Measurements from ENCODE around the gene SORBS1.

SORBS1 gene

DNA sequence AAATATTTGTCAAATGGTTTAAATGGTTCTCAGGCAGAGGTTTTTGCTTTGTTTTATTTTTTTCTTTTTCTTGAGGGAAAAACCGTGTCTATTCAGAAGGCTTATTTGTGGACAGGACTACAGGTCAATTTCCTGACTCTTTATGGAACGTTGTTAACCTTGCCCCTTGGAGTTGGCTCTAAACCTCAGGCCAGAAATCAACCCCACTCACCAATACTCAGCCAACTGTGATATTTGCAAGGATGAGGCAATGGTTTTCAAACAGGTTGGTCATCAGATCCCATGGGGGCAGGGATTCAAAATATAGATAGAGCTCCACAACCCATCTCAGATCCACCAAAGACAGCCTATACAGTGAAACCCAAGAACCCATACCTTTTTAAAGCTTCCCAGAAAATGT lies 280.5 kb downstream of the SORBS1 start:
- no peak for DNase-seq (ENCODE audit: low spot score)
- Histone ChIP-seq H3K27ac (peak overlapping the region; percentile 58 to 91), H3K4me3 (no peak overlapping the region)
- TF ChIP-seq, protein P1, sequence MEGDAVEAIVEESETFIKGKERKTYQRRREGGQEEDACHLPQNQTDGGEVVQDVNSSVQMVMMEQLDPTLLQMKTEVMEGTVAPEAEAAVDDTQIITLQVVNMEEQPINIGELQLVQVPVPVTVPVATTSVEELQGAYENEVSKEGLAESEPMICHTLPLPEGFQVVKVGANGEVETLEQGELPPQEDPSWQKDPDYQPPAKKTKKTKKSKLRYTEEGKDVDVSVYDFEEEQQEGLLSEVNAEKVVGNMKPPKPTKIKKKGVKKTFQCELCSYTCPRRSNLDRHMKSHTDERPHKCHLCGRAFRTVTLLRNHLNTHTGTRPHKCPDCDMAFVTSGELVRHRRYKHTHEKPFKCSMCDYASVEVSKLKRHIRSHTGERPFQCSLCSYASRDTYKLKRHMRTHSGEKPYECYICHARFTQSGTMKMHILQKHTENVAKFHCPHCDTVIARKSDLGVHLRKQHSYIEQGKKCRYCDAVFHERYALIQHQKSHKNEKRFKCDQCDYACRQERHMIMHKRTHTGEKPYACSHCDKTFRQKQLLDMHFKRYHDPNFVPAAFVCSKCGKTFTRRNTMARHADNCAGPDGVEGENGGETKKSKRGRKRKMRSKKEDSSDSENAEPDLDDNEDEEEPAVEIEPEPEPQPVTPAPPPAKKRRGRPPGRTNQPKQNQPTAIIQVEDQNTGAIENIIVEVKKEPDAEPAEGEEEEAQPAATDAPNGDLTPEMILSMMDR (IDR thresholded peaks at IDR 0.05): no peak

DNA sequence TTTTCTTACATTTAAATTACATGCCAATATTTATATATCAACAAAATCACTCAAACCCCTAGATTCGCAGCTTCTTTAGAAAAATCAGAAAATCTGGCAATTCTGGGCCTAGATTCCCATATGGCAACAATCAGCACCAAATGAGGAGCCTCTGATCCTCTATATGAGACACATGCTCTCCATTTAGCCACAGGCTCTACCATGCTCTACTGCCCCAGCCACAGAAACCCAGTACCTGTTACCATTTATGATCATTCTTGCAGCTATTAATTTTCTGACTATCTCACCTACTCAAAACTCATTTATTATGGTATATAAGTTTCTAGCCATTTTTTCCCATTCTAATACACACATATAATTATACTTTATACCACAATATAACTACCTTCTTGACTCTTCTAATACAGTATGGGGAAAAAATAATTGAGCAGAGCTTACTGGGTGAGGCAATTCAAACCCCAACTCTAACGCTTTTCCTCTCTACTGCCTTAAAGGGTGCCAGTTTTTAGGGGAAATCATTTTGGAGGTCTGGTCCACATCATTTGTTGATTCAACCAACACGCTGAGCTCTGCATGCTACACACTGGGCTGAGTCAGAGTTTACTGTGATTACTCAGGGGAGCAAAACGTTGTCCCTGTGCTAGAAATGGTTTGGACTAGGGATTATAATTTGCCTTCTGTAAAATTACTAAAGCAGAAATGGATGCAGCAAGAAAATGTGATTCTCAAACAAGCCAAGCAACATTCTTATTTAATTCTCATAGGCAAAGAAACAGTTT lies 281.9 kb downstream of the SORBS1 start:
- TF ChIP-seq, protein P1 (IDR thresholded peaks at IDR 0.05): no peak
- no peak for DNase-seq (ENCODE audit: low spot score)
- peak overlapping the region; percentile 58 to 91 for H3K27ac ChIP-seq
- peak overlapping the region; percentile 7 for H3K4me3 ChIP-seq

DNA sequence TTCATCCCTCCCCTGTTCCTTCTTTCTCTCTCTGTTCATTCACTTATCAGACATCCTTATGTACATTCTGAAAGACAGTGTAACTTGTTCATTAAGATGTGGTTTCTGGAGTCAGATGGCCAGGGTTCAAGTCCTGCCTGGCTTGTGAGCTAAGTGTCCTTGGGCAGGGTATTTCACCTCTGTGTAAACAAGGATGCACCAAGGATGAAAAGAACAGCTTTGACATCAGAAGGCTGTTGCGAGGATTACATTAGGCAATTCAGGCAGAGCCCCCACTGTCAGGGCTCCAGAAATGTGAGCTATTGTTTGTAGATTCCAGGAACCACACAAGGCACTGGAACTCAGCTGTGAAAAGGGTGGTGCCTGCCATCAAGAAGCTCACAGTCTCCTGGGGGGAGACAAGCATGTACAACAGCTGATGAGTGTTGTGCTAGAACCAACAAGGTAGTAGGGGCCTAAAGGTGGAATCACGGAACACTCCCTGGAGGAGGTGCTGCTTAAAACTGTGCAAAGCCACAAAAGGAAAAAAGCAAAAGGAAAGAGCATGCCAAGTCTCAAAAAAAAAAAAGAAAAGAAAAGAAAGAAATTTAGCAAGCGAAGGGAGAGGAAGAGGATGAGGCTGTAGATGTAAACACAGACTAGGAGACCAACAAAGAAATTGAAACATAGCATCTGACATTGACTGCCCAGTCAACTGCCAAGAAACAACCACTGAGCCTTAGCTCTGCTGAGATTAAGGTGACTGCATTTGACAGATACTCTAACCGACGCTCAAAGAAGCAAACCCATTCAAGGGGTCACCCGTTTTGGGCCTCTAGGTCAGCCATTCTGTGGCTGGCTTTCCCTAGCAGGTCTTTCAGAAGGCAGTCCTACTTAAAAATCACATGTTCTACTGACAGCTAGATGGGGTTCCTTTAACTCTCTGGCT lies 282.8 kb downstream of the SORBS1 start:
- TF ChIP-seq, protein P1 (IDR thresholded peaks at IDR 0.05): no peak
- H3K27ac ChIP-seq: peak overlapping the region; percentile 58 to 91
- no peak overlapping the region for H3K4me3 ChIP-seq
- DNase-seq (ENCODE audit: low spot score): no peak

DNA sequence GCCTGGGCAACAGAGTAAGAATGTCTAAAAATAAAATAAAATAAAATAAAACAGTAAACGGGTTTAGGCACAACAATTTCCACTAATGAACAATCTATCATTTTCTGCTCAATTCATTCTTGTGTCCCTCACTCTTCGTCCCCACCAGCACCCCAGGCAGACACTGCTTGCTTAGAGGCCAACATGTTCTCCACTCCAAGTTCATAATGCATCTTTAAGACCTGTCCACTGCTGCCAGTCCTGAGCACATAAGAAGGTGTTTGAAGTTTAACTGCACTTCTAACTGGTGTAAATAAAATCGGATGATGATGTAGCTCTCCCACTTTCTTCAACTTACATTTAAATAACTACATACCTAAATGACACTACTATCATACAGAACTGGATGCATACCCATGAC lies 283.6 kb downstream of the SORBS1 start:
- Histone ChIP-seq H3K27ac (peak overlapping the region; percentile 58 to 91), H3K4me3 (no peak overlapping the region)

DNA sequence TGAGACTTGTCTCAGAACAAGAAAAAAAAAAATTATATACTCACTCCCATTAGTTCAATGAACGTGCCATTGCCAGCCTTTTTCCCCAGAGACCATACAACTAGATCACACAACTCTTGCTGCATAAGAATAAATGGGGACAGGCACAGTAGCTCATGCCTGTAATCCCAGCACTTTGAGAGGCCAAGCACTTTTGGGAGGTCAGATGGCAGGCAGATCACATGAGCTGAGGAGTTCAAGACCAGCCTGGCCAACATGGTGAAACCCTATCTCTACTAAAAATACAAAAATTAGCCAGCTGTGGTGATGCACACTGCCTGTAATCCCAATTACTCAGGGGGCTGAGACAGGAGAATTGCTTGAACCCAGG lies 284.0 kb downstream of the SORBS1 start:
- peak overlapping the region in 1 of 2 donors; percentile 91 for H3K27ac ChIP-seq
- no peak for DNase-seq (ENCODE audit: low spot score)
- TF ChIP-seq, protein P1 (IDR thresholded peaks at IDR 0.05): no peak
- no peak overlapping the region for H3K4me3 ChIP-seq

More for the DNA sequence above, 283.6 kb downstream of the SORBS1 start:
- DNase-seq (ENCODE audit: low spot score): no peak
- TF ChIP-seq, protein P1 (IDR thresholded peaks at IDR 0.05): no peak

DNA sequence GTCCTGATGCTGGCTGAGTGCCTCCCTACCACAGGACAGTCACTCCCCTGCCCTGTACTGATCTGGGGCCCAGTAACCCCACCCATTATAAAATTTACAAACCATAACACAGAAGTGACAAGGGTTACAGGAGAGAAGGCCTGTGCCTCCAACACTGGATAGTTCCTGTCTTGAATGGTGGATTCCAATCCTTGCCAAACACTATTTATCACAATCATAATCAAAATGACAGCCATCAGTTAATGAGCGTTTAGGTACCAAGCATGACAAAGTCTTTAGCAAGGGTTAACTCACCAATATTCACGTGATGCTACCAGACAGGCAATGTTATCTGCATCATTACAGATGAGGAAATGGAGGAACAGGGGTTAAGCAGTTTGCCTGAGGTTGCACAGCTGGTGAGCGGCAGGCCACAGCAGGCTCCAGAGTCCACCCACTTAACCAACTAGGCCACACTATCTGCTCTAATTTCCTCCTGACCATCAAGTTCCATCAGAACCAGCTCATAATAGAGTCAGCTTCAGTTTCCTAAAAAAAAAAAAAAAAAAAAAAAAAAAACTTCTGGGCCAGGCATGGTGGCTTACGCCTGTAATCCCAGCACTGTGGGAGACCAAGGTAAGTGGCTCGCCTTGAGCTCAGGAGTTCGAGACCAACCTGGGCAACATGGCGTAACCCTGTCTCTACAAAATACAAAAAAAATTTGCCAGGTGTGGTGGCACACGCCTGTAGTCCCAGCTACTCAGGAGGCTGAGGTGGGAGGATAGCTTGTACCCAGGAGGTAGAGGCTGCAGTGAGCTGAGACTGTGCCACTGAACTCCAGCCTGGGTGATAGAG lies 284.6 kb downstream of the SORBS1 start:
- no peak for DNase-seq (ENCODE audit: low spot score)
- Histone ChIP-seq H3K4me3 (peak overlapping the region; percentile 34), H3K27ac (peak overlapping the region; percentile 69 to 91)
- TF ChIP-seq, protein P1 (IDR thresholded peaks at IDR 0.05): no peak

Data from coronary artery (tissue), 2 donors.